Muscle of arm (tissue), 14 donors: ENCODE results near the gene TMEM200C. TPM values are rescaled to one million over a fixed set of nuclear protein-coding genes. Genes with fewer than 3 reads are reported as not detected.

Source experiments
- DNase-seq: peaks from one replicate; pipeline ENCODE4 v3.0.0-alpha.2; 2013
- long read RNA-seq, 11 donors: transcript quantifications; one replicate each; lab custom pipeline, GENCODE V29; 2026
- polyA plus RNA-seq, 12 donors: library from polyadenylated mRNA; unstranded; fragments of 120-200 nt; gene quantifications; one replicate each; pipeline ENCODE4 v1.2.1, GENCODE V29; 2013; ENCODE audit not compliant: insufficient read length in 12 of 12

TMEM200C gene
- 1 to 10 TPM in 3 of 12 donors, under 1 TPM in 7, not detected in 2; 0.19 to 4.0 (median 0.77) TPM for polyA plus RNA-seq
- long read RNA-seq, donor 1, result 0 reads
- long read RNA-seq, donor 2, result 0 reads
- long read RNA-seq, donor 3, result 0 reads
- long read RNA-seq, donor 4, result 0 reads
- long read RNA-seq, donor 5, partial matches to known transcripts, result 0 of 1 reads
- long read RNA-seq, donor 5, other reads (novel, unspliced or antisense), result 0 of 1 reads
- long read RNA-seq, donor 6, result 0 reads
- long read RNA-seq, donor 7, result 0 reads
- long read RNA-seq, donor 8, partial matches to known transcripts, result 0 of 1 reads
- long read RNA-seq, donor 8, other reads (novel, unspliced or antisense), result 0 of 1 reads
- long read RNA-seq, donor 9, result 0 reads
- long read RNA-seq, donor 10, result 0 reads
- long read RNA-seq, donor 11, result 0 reads

- no peak for DNase-seq
These were observed at the start of gene TMEM200C for GRCh38 chr18:5895299-5895875. TMEM200C (minus strand) TSS chr18:5895522; CDS start chr18:5892063, 3,459 bp downstream.

GRCh38 chr18:5944448-5944847 lies 49.1 kb upstream of the TMEM200C start:
- DNase-seq, result no peak

DNA sequence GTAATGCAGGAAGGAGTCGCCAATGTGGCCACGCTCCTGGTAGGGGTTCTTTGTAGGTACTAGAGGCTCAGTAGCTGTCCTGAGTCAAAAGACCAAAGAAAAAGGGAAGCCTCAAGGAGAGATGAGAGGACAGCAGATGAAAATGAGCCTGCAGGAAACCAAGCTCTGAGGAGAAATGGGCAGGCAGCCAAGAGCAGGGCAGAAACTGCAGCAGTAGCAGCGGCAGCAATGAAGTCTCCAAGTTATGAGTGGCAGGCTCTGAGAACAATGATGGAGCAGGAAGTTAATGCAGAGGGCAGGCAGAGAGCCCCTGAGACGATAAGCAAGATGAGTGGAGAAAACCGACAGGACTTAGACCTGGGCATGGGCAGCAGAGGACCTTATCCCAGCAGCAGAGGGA lies 48.2 kb upstream of the TMEM200C start:
- no peak for DNase-seq

DNA sequence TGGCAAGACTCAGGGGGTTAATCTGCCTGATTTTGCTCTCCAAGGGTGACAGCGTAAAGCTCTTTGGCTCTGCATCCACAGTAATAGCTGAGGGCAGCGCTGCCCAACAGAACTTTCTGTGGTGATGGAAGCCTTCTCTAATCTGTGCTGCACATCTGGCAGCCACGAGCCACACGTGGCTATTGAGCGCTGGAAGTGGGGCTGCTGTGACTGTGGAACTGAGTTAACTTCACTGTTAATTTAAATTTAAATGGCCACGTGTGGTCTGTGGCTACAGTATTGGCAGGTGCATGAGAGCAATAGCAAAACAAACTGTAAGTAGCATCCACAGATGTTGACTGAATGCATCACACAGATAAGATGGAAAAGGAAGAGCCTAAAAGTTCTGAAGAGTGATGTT lies 47.3 kb upstream of the TMEM200C start:
- no peak for DNase-seq

DNA sequence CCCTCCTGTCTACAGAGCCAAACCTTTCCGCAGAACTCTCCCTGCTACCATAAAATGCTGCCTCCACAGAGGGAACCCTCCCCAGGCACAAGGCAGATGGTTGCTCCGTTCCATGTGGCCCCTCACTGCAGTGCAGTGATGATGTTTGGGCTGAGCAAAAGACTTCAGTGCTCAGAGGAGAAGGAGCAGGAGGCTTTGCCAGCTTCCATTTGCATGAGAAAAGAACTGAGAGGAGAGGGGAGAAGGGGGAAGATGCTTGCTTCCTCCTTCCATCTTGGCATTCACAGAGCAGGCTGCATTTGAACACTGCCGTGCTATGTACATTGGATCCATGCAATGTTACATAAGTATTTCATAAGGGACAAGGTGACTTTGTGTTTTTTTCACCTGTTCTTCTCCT lies 46.6 kb upstream of the TMEM200C start:
- no peak for DNase-seq

DNA sequence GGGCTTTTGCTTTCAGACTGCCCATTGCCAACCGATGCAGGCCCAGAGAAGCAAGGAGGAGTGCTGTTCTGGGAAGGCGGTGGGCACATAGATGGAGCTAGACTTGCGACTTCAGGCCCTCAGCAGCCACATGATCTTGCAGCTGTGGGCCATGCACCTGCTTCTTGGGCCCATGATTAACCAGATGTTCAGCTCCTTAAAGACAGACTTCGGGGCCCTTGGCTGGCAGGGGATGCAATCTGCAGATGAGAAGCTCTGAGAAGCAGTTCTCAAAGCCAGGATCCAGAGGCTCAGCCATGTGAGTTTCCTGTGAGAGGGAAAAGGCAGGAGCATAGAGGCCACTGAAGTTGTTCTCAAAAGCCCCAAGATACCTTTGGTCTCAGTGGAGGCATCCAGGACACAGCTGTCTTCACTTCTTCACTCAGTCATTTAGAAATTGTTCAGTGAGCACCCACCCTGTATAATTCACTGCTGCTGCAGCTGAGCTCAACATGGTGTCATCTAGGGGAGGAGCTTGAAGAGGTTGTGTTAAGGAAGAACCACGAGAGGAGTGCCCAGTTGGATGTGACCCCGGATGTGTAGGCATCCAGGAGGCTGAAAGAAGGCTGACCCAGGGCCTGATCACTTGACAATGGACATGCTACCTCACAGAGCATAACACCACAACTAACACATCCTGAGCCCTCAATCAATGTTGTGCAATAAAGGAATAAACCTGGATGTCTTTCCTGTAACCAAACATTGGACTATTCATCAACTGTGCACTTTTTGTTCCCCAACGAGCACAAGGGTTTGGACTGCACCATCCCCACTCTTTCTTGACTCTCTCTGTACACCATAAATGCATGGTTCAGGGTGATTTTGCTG lies 44.7 kb upstream of the TMEM200C start:
- DNase-seq, result no peak

- no peak for DNase-seq
These were observed 42.5 kb upstream of the TMEM200C start for GRCh38 chr18:5937795-5938194.

DNA sequence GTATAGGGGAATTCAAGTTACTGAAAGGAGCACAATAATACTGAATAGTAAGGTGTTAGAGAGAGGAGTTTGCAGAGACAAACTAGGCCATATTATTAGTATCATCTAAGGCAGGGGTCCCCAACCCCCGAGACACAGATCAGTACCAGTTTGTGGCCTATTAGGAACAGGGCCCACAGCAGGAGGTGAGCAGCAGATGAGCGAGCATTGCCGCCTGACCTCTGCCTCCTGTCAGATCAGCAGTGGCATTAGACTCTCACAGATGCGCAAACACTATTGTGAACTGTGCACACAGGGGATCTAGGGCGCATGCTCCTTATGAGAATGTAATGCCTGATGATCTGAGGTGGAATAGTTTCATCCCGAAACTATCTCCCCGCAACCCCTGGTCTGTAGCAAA lies 41.8 kb upstream of the TMEM200C start:
- no peak for DNase-seq

GRCh38 chr18:5930789-5931188 lies 35.5 kb upstream of the TMEM200C start:
- DNase-seq, result no peak

DNA sequence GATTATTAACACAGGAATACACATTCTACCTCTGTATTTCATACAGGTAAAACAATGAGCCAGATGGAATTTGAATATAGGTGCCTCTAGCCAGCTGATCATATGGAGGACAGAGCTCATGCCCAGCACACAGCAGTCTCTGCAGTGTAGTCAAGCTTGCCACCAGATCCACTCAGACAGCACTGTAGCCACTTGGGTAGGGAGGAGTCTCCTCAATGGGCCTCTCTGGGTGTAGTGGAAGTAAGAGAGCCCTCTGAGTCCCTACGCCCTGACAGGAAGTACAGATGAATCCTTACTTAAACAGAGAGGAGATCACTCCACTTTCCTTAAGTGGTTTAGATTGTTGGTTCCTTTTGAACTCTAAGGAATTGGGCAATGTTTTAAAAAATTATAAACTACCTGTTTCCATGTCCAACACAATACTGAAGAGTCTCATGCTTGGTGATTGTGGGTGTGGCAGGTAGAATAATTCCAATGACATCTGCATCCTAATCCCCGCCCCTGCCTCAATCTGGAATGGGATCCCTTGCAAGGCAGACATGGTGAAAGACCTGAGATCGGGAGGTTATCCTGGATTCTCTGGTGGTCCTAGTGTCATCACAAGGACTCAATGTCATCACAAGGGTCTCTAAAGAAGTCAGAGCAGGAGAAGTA lies 23.0 kb upstream of the TMEM200C start:
- no peak for DNase-seq

DNA sequence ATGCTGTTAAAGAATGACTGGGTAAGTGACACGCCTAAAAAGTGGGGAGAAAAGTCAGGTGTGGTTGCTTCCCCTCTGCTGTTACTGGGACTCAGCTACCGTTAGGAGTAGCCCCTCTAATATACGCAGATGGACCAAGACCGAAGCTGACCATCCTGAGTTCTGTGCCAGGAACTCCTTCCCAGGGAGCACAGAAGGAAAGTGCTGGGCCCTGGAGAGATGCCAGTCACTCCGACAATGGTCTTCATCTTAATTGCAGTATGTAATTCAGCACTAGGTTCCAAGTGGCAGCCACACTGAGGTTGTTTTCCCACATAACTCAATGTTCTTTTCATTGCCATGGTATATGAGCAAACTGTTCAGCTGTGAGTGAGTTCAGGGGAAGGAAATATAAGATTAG lies 19.6 kb upstream of the TMEM200C start:
- DNase-seq, result no peak

- no peak for DNase-seq
These were observed 18.7 kb upstream of the TMEM200C start for GRCh38 chr18:5914016-5914415.

- DNase-seq, result no peak
These were observed 17.2 kb upstream of the TMEM200C start for GRCh38 chr18:5912566-5912965.

GRCh38 chr18:5909125-5909524 lies 13.8 kb upstream of the TMEM200C start:
- no peak for DNase-seq

GRCh38 chr18:5903386-5903785 lies 8.1 kb upstream of the TMEM200C start:
- no peak for DNase-seq

GRCh38 chr18:5900262-5900661 lies 4.9 kb upstream of the TMEM200C start:
- no peak for DNase-seq

GRCh38 chr18:5899835-5900234 lies 4.5 kb upstream of the TMEM200C start:
- DNase-seq, result no peak

- peak; percentile 46 for DNase-seq
These were observed 786 bp upstream of the TMEM200C start for GRCh38 chr18:5895876-5896740.

DNA sequence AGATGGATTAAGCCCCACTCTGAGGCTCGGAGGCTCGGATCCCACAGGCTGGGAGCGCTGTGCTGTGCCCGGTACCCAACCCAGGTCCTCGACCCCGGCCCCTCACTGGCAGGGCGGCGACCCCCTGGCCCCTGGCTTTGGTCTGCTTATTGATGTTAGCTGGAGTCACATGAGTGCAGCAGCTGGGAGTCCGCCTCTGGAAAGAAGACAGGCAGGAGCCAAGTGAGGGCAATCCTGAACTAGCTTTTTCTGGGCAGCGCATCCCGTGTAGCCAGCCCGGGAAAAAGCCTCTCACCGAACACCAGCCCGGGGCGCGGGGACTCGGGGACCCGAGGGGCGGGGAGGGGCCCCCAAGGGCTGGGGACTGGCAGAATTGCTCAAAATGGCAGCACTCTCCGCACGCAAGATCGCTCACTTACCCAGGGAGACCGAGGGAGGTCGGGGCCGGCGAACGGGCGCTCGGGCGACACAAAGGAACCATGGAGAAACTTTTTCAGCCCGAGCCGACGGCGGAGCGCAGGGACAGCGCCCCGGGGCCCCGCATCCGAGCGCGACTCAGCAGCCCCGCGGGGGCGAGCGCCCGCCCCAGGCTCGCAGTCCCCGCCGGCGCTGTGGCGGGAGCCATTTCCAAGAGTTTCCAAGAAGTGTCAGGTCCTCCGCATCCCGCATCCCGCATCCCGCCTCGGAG lies 567 bp downstream of the TMEM200C start:
- no peak for DNase-seq

DNA sequence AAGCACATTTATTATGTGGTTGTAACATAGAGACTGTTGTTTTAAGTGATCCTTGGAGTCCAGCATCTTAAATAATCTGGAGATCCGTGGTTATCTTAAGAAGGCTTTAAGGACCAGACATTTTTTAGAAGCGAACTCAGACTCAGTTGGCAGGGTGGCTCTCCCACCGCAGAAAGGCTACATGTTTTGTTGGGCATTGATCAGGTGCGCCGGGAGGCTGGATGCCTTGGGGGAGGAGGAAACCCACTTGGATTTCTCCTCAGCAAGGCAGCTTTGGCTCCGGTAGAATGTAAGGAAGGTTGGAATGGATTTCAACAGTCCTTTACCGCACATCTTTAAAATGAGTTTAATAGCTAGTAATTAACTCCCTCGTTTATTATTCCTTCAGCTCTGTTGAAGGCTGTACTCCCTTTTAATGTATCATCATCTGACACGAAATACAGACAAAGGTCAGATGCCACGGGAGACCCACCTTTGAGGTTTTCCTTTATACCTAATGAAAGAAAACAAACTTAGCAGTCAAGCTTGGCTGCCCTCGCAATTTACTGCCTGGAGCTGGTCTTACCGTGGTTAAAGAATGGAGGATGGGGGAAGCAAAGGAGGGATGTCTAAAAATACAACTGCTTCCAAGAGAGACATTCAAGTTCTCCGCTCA lies 1.2 kb downstream of the TMEM200C start:
- DNase-seq, result no peak
